ENCODE results near the gene SPOPL.

- TF ChIP-seq CTCF (IDR thresholded peaks at IDR 0.05; ENCODE audit: poor library complexity, severe bottlenecking), result no peak
- TF ChIP-seq EP300 (conservative IDR thresholded peaks at IDR 0.05; ENCODE audit: poor library complexity, severe bottlenecking), result no peak
- TF ChIP-seq POLR2AphosphoS5 (IDR thresholded peaks at IDR 0.05), result no peak
Measured at GRCh38 chr2:138564586-138565229, 63.1 kb downstream of the SPOPL start.
